Heart left ventricle (tissue), 13 donors: ENCODE results near the gene TACR3.

ENCODE experiments used
- POLR2A ChIP-seq, 2 donors: fragments of 450-650 bp; IDR thresholded peaks; one replicate each; pipeline ENCODE4 v1.6.1; 2017; ENCODE audit warnings: antibody characterized with exemption in 2 of 2, mild to moderate bottlenecking in 2 of 2, moderate library complexity in 2 of 2
- TF ChIP-seq, protein P1 (sequence below), 12 donors: fragments of 200-600 bp; sonication (generic) in 4 of 12; IDR thresholded peaks; one replicate each; pipeline versions ENCODE4 v1.5.0 to v1.8.0; 2018 to 2022; ENCODE audit warnings: antibody characterized with exemption in 12 of 12, mild to moderate bottlenecking in 5 of 12
- donor health status: ischemic (EF 13 %, LVEDD 7.1; RV severe dilation, severe dysfunction).
- donor health status: DM: no; HTN: yes; CAD: no.
- donor health status: DM: no; HTN: no; CAD: no.
- donor health status: ischemic (EF 25% LVEDD 6.9; RV normal size, moderate dysfunction).
- donor health status: ischemic (EF 25% LVEDD 5.7; RV mildly dilated, moderate dysfunction).
- donor health status: ischemic (EF 35%, LVEDD 5.7; RV mildly dilated, moderate dysfunction).
- donor health status: nonischemic (EF 11% LVEDD 7.7; RV severe dilation, severe dysfunction).
- donor health status: DM: yes; HTN: yes; CAD: no.
- donor health status: PGD.
- donor health status: ischemic (EF 29% LVEDD 5.4; RV normal size, mild dysfunction).
- donor health status: nonischemic (EF 23%, LVEDD 6.1; RV moderate dilation, normal function).

DNA sequence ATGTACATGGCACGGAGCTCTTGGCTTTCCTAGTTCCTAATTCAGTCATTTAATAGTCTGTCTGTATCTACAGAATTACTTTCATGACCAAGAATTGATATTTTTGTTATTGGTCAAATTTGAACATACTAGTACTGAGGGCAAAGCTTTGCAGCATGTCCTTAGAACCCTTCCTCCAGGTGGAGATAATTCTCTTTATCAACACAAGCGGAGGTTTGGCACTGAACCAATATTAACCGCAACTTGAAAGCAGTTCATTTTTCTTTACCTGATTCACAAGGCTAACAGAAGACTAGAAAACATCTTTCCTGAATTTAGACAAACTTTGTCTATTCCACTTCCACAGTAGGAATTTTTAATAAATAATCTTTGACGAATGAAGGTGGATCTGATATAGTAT lies 73.8 kb downstream of the TACR3 start:
- no peak for TF ChIP-seq POLR2A (IDR thresholded peaks at IDR 0.05)
- TF ChIP-seq, protein P1, sequence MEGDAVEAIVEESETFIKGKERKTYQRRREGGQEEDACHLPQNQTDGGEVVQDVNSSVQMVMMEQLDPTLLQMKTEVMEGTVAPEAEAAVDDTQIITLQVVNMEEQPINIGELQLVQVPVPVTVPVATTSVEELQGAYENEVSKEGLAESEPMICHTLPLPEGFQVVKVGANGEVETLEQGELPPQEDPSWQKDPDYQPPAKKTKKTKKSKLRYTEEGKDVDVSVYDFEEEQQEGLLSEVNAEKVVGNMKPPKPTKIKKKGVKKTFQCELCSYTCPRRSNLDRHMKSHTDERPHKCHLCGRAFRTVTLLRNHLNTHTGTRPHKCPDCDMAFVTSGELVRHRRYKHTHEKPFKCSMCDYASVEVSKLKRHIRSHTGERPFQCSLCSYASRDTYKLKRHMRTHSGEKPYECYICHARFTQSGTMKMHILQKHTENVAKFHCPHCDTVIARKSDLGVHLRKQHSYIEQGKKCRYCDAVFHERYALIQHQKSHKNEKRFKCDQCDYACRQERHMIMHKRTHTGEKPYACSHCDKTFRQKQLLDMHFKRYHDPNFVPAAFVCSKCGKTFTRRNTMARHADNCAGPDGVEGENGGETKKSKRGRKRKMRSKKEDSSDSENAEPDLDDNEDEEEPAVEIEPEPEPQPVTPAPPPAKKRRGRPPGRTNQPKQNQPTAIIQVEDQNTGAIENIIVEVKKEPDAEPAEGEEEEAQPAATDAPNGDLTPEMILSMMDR (IDR thresholded peaks at IDR 0.05) = no peak
